ENCODE measurements around the gene GNGT1. TPM values are rescaled to one million over a fixed set of nuclear protein-coding genes. Genes with fewer than 3 reads are reported as not detected.
A peak's percentile ranks its signal among the peaks of the same experiment; 100 is the strongest.

The GNGT1 gene
- total and polyA plus RNA-seq, 2 donors (not counting 3 experiments of a cell fraction or from before 2014, with no cell fraction given) = not detected

DNA sequence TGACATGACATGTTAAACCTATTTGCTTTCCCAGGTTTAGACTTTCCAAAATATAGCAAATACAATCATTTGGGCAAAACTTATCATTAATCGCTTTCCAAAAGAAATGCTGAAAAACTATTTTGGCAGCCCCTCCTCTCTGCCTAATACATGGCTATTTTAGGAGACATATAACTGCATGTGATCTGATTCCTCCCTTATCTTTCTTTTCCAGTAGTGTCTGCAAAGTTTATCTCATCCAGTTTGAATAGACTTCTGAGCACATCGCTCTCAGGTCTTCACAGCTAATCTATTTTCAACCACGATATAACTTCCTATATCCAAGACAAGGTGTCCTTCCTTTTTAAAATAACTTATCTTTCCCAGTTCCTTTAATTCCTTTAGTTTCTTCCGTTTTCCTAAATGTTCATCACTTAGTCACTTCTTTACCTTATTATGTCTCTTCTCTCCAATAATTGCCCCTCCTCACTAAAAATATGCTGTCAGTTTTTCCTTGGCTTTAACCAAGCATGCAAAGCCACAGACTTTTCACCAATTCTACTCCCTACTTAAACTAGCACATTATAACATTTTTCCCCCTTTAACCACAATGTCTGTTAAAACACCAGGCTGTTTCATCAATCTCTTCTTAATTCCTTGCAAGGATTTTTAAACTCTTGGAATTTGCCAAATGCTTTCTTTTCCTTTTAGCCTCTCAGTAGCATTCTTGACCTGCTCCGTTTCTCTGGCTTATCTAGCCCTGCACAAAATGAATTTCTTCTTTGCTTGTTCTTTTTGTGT is 39.6 kb downstream of the GNGT1 start:
- Histone ChIP-seq H3K9me1 (replicated peaks; ENCODE audit: control insufficient read depth, extremely low read depth, insufficient read depth, low read length) (no peaks in the 10 kb centered on the region), H3K27me3 (ENCODE audit: control insufficient read depth in 2 of 2, insufficient read depth in 2 of 2, low read length in 2 of 2) (no peaks in the 10 kb centered on the region), H3K27ac (ENCODE audit: insufficient read depth, low read depth, low read length) (peak overlapping the region; percentile 87), H3K9me3 (replicated peaks; ENCODE audit: control insufficient read depth, insufficient read depth, low read length) (no peaks in the 10 kb centered on the region), H3K79me2 (ENCODE audit: control insufficient read depth, insufficient read depth, low read length) (no peaks in the 10 kb centered on the region), H2AFZ (ENCODE audit: low read depth, low read length) (peak overlapping the region; percentile 9), H3K4me3 (replicated peaks in 1 of 3; ENCODE audit: insufficient read depth in 1 of 3, low read depth in 1 of 3, low read length in 3 of 3) (no peak overlapping the region), H3K4me2 (ENCODE audit: insufficient read depth, low read length) (peak overlapping the region; percentile 40), H4K20me1 (replicated peaks; ENCODE audit: control insufficient read depth, extremely low read depth, insufficient read depth, low read length) (no peaks in the 10 kb centered on the region), H3K4me1 (ENCODE audit: control insufficient read depth, extremely low read depth, insufficient read depth, low read length) (peaks cover 54% of the 10 kb centered on the region), H3K9ac (replicated peaks; ENCODE audit: extremely low read depth, insufficient read depth, low read length) (peak overlapping the region; percentile 76), H3K36me3 (ENCODE audit: control insufficient read depth in 2 of 2, extremely low read depth in 1 of 2, insufficient read depth in 2 of 2, low read length in 2 of 2) (no peaks in the 10 kb centered on the region)
- no TSS peak for BruUV-seq (replicated peaks)
- POLR2A ChIA-PET = interaction anchor here (1.1 kb wide), 1 partner anchor 12 kb away, joined by 4 read pairs; no protein-coding TSS in a partner anchor
- CTCF ChIA-PET = interaction anchor here (1.5 to 4.9 kb wide), 2 partner anchors 11 to 43 kb away, joined by 5 to 19 read pairs; no protein-coding TSS in a partner anchor
- dilution Hi-C loops (cut with MboI; ENCODE audit: extremely low pct_ligation_motif_present, low sequenced_read_pairs) (no loop called here), intact Hi-C loops (cut with micrococcal nuclease) (loop anchor here (2.0 to 10.0 kb wide), 3 partner anchors 34 to 1311 kb away; partner anchors contain the start of gene BET1)
- DNase-seq (ENCODE audit: low read depth, low spot score) (peak; percentile 68), FAIRE-seq (no peak)
- TF ChIP-seq JUN (IDR thresholded peaks at IDR 0.05; ENCODE audit: borderline replicate concordance, insufficient read depth, insufficient read length, low read depth) (no peak), EZH2 (IDR thresholded peaks at IDR 0.05; ENCODE audit: borderline replicate concordance, low read depth, low read length, severe bottlenecking) (no peak), GATA2 (IDR thresholded peaks at IDR 0.05; ENCODE audit: insufficient read depth, insufficient read length, low read depth, low read length) (peak; percentile 59), FOS (IDR thresholded peaks at IDR 0.05; ENCODE audit: borderline replicate concordance, insufficient read depth, low read length) (peak; percentile 27)
- TF ChIP-seq, protein P1, sequence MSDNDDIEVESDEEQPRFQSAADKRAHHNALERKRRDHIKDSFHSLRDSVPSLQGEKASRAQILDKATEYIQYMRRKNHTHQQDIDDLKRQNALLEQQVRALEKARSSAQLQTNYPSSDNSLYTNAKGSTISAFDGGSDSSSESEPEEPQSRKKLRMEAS (IDR thresholded peaks at IDR 0.05; ENCODE audit: insufficient read depth, insufficient read length) = no peak

DNA sequence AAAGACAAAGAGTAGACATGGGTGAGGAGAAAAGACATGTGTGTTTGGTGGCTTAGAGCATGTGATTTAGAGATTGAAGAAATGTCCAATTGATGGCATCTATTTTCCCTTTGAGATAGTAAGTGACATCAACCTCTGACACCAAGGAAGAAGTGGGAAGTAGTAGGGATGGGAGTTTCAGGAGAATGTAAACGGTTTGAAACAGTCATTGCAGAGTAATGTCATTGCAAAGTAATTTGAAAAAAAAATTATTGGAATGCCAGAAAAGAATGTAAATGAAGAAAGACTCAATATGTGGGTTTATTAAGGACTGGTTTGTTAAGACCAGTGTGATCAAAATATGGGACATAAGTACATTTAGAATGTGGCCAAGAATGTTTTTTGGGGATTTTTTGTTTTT is 41.7 kb downstream of the GNGT1 start:
- Histone ChIP-seq H3K27ac (ENCODE audit: insufficient read depth, low read depth, low read length) (no peak overlapping the region), H3K4me1 (ENCODE audit: control insufficient read depth, extremely low read depth, insufficient read depth, low read length) (peaks cover 51% of the 10 kb centered on the region), H2AFZ (ENCODE audit: low read depth, low read length) (no peak overlapping the region), H3K27me3 (ENCODE audit: control insufficient read depth in 2 of 2, insufficient read depth in 2 of 2, low read length in 2 of 2) (no peaks in the 10 kb centered on the region), H3K36me3 (ENCODE audit: control insufficient read depth in 2 of 2, extremely low read depth in 1 of 2, insufficient read depth in 2 of 2, low read length in 2 of 2) (no peaks in the 10 kb centered on the region), H4K20me1 (replicated peaks; ENCODE audit: control insufficient read depth, extremely low read depth, insufficient read depth, low read length) (no peaks in the 10 kb centered on the region), H3K9me3 (replicated peaks; ENCODE audit: control insufficient read depth, insufficient read depth, low read length) (no peaks in the 10 kb centered on the region), H3K4me3 (replicated peaks in 1 of 3; ENCODE audit: insufficient read depth in 1 of 3, low read depth in 1 of 3, low read length in 3 of 3) (no peak overlapping the region), H3K9me1 (replicated peaks; ENCODE audit: control insufficient read depth, extremely low read depth, insufficient read depth, low read length) (no peaks in the 10 kb centered on the region), H3K9ac (replicated peaks; ENCODE audit: extremely low read depth, insufficient read depth, low read length) (no peak overlapping the region), H3K79me2 (ENCODE audit: control insufficient read depth, insufficient read depth, low read length) (no peaks in the 10 kb centered on the region), H3K4me2 (ENCODE audit: insufficient read depth, low read length) (no peak overlapping the region)
- DNase-seq (ENCODE audit: low read depth, low spot score) (no peak), FAIRE-seq (no peak)
- ChIA-PET CTCF (interaction anchor here (1.7 to 4.9 kb wide), 2 partner anchors 9 to 26 kb away, joined by 4 to 19 read pairs; partner anchors contain the start of gene GNG11), POLR2A (no interaction called here)
- dilution Hi-C loops (cut with MboI; ENCODE audit: extremely low pct_ligation_motif_present, low sequenced_read_pairs) (no loop called here), intact Hi-C loops (cut with micrococcal nuclease) (loop anchor here (5.0 to 10.0 kb wide), 2 partner anchors 36 to 1313 kb away; no protein-coding TSS in a partner anchor)
- TF ChIP-seq, protein P1 (IDR thresholded peaks at IDR 0.05; ENCODE audit: insufficient read depth, insufficient read length) = no peak
- TF ChIP-seq MYC (IDR thresholded peaks at IDR 0.05; ENCODE audit: low read depth, low read length) (no peak), POLR2AphosphoS5 (IDR thresholded peaks at IDR 0.05; ENCODE audit: insufficient read depth, low read depth, low read length) (no peak), GATA2 (IDR thresholded peaks at IDR 0.05; ENCODE audit: insufficient read depth, insufficient read length, low read depth, low read length) (no peak), FOS (IDR thresholded peaks at IDR 0.05; ENCODE audit: borderline replicate concordance, insufficient read depth, low read length) (no peak), POLR2A (IDR thresholded peaks at IDR 0.05; ENCODE audit: low read depth, low read length) (no peak), EZH2 (IDR thresholded peaks at IDR 0.05; ENCODE audit: borderline replicate concordance, low read depth, low read length, severe bottlenecking) (no peak), JUN (IDR thresholded peaks at IDR 0.05; ENCODE audit: borderline replicate concordance, insufficient read depth, insufficient read length, low read depth) (no peak)
- TF ChIP-seq, protein P2, sequence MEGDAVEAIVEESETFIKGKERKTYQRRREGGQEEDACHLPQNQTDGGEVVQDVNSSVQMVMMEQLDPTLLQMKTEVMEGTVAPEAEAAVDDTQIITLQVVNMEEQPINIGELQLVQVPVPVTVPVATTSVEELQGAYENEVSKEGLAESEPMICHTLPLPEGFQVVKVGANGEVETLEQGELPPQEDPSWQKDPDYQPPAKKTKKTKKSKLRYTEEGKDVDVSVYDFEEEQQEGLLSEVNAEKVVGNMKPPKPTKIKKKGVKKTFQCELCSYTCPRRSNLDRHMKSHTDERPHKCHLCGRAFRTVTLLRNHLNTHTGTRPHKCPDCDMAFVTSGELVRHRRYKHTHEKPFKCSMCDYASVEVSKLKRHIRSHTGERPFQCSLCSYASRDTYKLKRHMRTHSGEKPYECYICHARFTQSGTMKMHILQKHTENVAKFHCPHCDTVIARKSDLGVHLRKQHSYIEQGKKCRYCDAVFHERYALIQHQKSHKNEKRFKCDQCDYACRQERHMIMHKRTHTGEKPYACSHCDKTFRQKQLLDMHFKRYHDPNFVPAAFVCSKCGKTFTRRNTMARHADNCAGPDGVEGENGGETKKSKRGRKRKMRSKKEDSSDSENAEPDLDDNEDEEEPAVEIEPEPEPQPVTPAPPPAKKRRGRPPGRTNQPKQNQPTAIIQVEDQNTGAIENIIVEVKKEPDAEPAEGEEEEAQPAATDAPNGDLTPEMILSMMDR (IDR thresholded peaks at IDR 0.05; ENCODE audit: extremely low read depth in 1 of 2, insufficient read depth in 1 of 2, low read depth in 1 of 2, low read length in 2 of 2) = no peak
- no TSS peak for BruUV-seq (replicated peaks)

Measured in endothelial cell of umbilical vein (primary cell).